Transverse colon (tissue), 4 donors: ENCODE measurements around the gene TMEM167A.

Source experiments
- CTCF ChIP-seq, 5 experiments: fragments of 200-600 bp in 3 of 5; fragments of 450-650 bp in 2 of 5; sonication (generic) in 3 of 5; IDR thresholded peaks; 1 replicate in 2 of 5; 2 replicates in 3 of 5; pipeline ENCODE4 v1.5.1; 2016 to 2017; ENCODE audit warnings: antibody characterized with exemption in 5 of 5, inconsistent platforms in 3 of 5, mild to moderate bottlenecking in 2 of 5, moderate library complexity in 1 of 5
- EP300 ChIP-seq: sonication (generic); formaldehyde crosslinking; IDR thresholded peaks from one replicate; pipeline ENCODE4 v1.6.1; 2017; ENCODE audit warnings: antibody characterized with exemption, low read depth
- POLR2A ChIP-seq: fragments of 450-650 bp; IDR thresholded peaks from one replicate; pipeline ENCODE4 v1.6.1; 2016; ENCODE audit warnings: antibody characterized with exemption, mild to moderate bottlenecking, moderate library complexity
- POLR2AphosphoS5 ChIP-seq, 3 donors: sonication (generic); formaldehyde crosslinking; IDR thresholded peaks; one replicate each; pipeline ENCODE4 v1.6.1; 2016; ENCODE audit warnings: antibody characterized with exemption in 3 of 3

- no peak for TF ChIP-seq CTCF (IDR thresholded peaks at IDR 0.05)
- no peak for TF ChIP-seq POLR2AphosphoS5 (IDR thresholded peaks at IDR 0.05)
- TF ChIP-seq EP300, result no peak
- TF ChIP-seq POLR2A, result no peak
Measured at GRCh38 chr5:83093692-83094091, 16.5 kb upstream of the TMEM167A start.
